Fibroblast of lung (primary cell): ENCODE results near the gene RNF157. TPM values are rescaled to one million over a fixed set of nuclear protein-coding genes. Genes with fewer than 3 reads are reported as not detected.
A peak's percentile ranks its signal among the peaks of the same experiment; 100 is the strongest.

ENCODE experiments used
- DNase-seq, 2 donors: peaks; one replicate each; pipeline versions ENCODE4 v3.0.0 to v3.0.0-alpha.2; 2010; ENCODE audit warnings: low read depth in 2 of 2
- H2AFZ ChIP-seq: 2 replicates; pipeline ENCODE4 v1.5.1; 2012; ENCODE audit warnings: low read length, control low read depth, inconsistent platforms
- H3K27ac ChIP-seq: 2 replicates; pipeline ENCODE4 v1.5.1; 2011; ENCODE audit warnings: low read length, control low read depth; ENCODE audit not compliant: insufficient read depth
- H3K27me3 ChIP-seq: 2 replicates; pipeline ENCODE4 v1.5.1; 2011; ENCODE audit warnings: mild to moderate bottlenecking, low read length; ENCODE audit not compliant: control insufficient read depth, insufficient read depth
- H3K36me3 ChIP-seq: 2 replicates; pipeline ENCODE4 v1.5.1; 2011; ENCODE audit warnings: low read length; ENCODE audit not compliant: control insufficient read depth, insufficient read depth
- H3K4me1 ChIP-seq: 2 replicates; pipeline ENCODE4 v1.5.1; 2011; ENCODE audit warnings: low read length; ENCODE audit not compliant: control insufficient read depth, insufficient read depth; ENCODE audit errors: extremely low read depth
- H3K4me2 ChIP-seq: 2 replicates; pipeline ENCODE4 v1.5.1; 2011; ENCODE audit warnings: low read length, control low read depth; ENCODE audit not compliant: insufficient read depth; ENCODE audit errors: extremely low read depth
- H3K4me3 ChIP-seq, 4 experiments: fragments of 200-600 bp in 1 of 4; sonication (generic) in 1 of 4; replicated peaks in 1 of 4; 2 replicates each; pipeline ENCODE4 v1.5.1; 2011 to 2016; ENCODE audit warnings: low read length in 4 of 4, low read depth in 3 of 4, mild to moderate bottlenecking in 3 of 4, control low read depth in 2 of 4, inconsistent platforms in 1 of 4, mixed read lengths in 1 of 4; ENCODE audit not compliant: insufficient read depth in 1 of 4; ENCODE audit errors: control extremely low read depth in 1 of 4
- H3K79me2 ChIP-seq: 2 replicates; pipeline ENCODE4 v1.5.1; 2012; ENCODE audit warnings: mild to moderate bottlenecking, low read length, inconsistent platforms; ENCODE audit not compliant: control insufficient read depth, insufficient read depth
- H3K9ac ChIP-seq: 2 replicates; pipeline ENCODE4 v1.5.1; 2011; ENCODE audit warnings: mild to moderate bottlenecking, low read length, control low read depth; ENCODE audit not compliant: insufficient read depth
- H3K9me3 ChIP-seq: 2 replicates; pipeline ENCODE4 v1.5.1; 2012; ENCODE audit warnings: low read depth, low read length; ENCODE audit not compliant: control insufficient read depth, insufficient read depth
- H4K20me1 ChIP-seq: 2 replicates; pipeline ENCODE4 v1.5.1; 2011; ENCODE audit warnings: low read length; ENCODE audit not compliant: control insufficient read depth, insufficient read depth; ENCODE audit errors: extremely low read depth
- CTCF ChIP-seq, 2 donors: IDR thresholded peaks in 1 of 2; conservative IDR thresholded peaks in 1 of 2; 1 replicate in 1 of 2; 2 replicates in 1 of 2; pipeline ENCODE4 v1.5.1; 2011 to 2012; ENCODE audit warnings: low read length in 2 of 2, control low read depth in 1 of 2, inconsistent platforms in 1 of 2, low read depth in 1 of 2, mild to moderate bottlenecking in 1 of 2
- EZH2 ChIP-seq: IDR thresholded peaks from 2 replicates; pipeline ENCODE4 v1.5.1; 2012; ENCODE audit warnings: low read length, control low read depth, mild to moderate bottlenecking; ENCODE audit errors: missing control alignments
- polyA plus RNA-seq, 2 donors: library from polyadenylated mRNA; depleted of rRNA in 1 of 2; stranded (reverse) in 1 of 2; unstranded in 1 of 2; fragments of >200 nt; gene quantifications; 2 replicates each; pipeline ENCODE4 v1.2.1, GENCODE V29; 2011 to 2012; ENCODE audit warnings: missing spikeins in 1 of 2
- total RNA-seq: library from RNA; depleted of rRNA; stranded (reverse); fragments of >200 nt; gene quantifications from 2 replicates; pipeline ENCODE4 v1.2.1, GENCODE V29; 2014

RNF157 gene
- total and polyA plus RNA-seq, 2 donors (not counting 1 experiment from before 2014, with no cell fraction given) = 2.0 to 3.1 TPM

- Histone ChIP-seq H3K27ac (peak overlapping the region; percentile 75), H3K9me3 (no peaks in the 10 kb centered on the region), H3K36me3 (peaks cover 9% of the 10 kb centered on the region), H2AFZ (no peak overlapping the region), H3K4me1 (peaks cover 16% of the 10 kb centered on the region), H3K27me3 (no peaks in the 10 kb centered on the region), H3K79me2 (peaks cover 35% of the 10 kb centered on the region), H3K9ac (peak overlapping the region; percentile 91), H3K4me3 (peak overlapping the region; percentile 68 to 82 (median 69)), H3K4me2 (peak overlapping the region; percentile 95), H4K20me1 (no peaks in the 10 kb centered on the region)
- no peak for TF ChIP-seq EZH2
- no peak for TF ChIP-seq CTCF (conservative IDR thresholded peaks at IDR 0.05 in 1 of 2, IDR thresholded peaks at IDR 0.05 in 1 of 2; ENCODE audit: low read depth in 1 of 2, low read length in 2 of 2)
- peak; percentile 32 to 43 for DNase-seq
These were observed 26.1 kb upstream of the RNF157 start for GRCh38 chr17:76266244-76266938.

GRCh38 chr17:76265624-76266243, 25.4 kb upstream of the RNF157 start:
- Histone ChIP-seq H3K9ac (peak overlapping the region; percentile 91), H3K27ac (peak overlapping the region; percentile 75), H3K9me3 (no peaks in the 10 kb centered on the region), H3K4me1 (peaks cover 14% of the 10 kb centered on the region), H4K20me1 (no peaks in the 10 kb centered on the region), H3K36me3 (peaks cover 8% of the 10 kb centered on the region), H3K4me3 (peak overlapping the region; percentile 68 to 82 (median 69)), H3K4me2 (no peak overlapping the region), H3K27me3 (no peaks in the 10 kb centered on the region), H3K79me2 (peaks cover 35% of the 10 kb centered on the region), H2AFZ (no peak overlapping the region)
- DNase-seq = peak; percentile 41 to 47
- TF ChIP-seq CTCF (conservative IDR thresholded peaks at IDR 0.05 in 1 of 2, IDR thresholded peaks at IDR 0.05 in 1 of 2; ENCODE audit: low read depth in 1 of 2, low read length in 2 of 2) = no peak
- TF ChIP-seq EZH2 = no peak

- Histone ChIP-seq H3K79me2 (peaks cover 35% of the 10 kb centered on the region), H3K4me1 (peaks cover 14% of the 10 kb centered on the region), H3K9ac (peak within 1 kb of the TSS; percentile 91), H3K4me3 (peak within 1 kb of the TSS; percentile 68 to 82 (median 69)), H3K27ac (peak within 1 kb of the TSS; percentile 75), H3K9me3 (no peaks in the 10 kb centered on the region), H2AFZ (peak within 1 kb of the TSS; percentile 1), H3K36me3 (peaks cover 5% of the 10 kb centered on the region), H3K4me2 (peak within 1 kb of the TSS; percentile 95), H3K27me3 (no peaks in the 10 kb centered on the region), H4K20me1 (no peaks in the 10 kb centered on the region)
- no peak for TF ChIP-seq CTCF (conservative IDR thresholded peaks at IDR 0.05 in 1 of 2, IDR thresholded peaks at IDR 0.05 in 1 of 2; ENCODE audit: low read depth in 1 of 2, low read length in 2 of 2)
- TF ChIP-seq EZH2 = no peak
- peak; percentile 100 for DNase-seq
These were observed 24.7 kb upstream of the RNF157 start, which contains the start of gene UBALD2 for GRCh38 chr17:76264755-76265623. Gene UBALD2, plus strand, starts transcription at chr17:76265348. Its CDS starts 158 bp downstream, at chr17:76265506.
